ENCODE measurements around the gene SLBP.

SLBP gene

GRCh38 chr4:1749826-1750225 lies 37.7 kb upstream of the SLBP start:
- ChIA-PET CTCF (no interaction called here), POLR2A (ENCODE audit: low non-redundant PET) (no interaction called here)
- no peak for TF ChIP-seq CTCF (conservative IDR thresholded peaks at IDR 0.05; ENCODE audit: low read depth)
- peak overlapping the region; percentile 98 for H3K27ac ChIP-seq
- no peak for DNase-seq (ENCODE audit: low spot score)

- DNase-seq (ENCODE audit: low spot score), result no peak
- peak overlapping the region; percentile 98 for H3K27ac ChIP-seq
- ChIA-PET CTCF (no interaction called here), POLR2A (ENCODE audit: low non-redundant PET) (no interaction called here)
- no peak for TF ChIP-seq CTCF (conservative IDR thresholded peaks at IDR 0.05; ENCODE audit: low read depth)
Observed at GRCh38 chr4:1749370-1749769, 37.3 kb upstream of the SLBP start.

- peak; percentile 66 for DNase-seq (ENCODE audit: low spot score)
- POLR2A ChIA-PET (ENCODE audit: low non-redundant PET), result no interaction called here
- CTCF ChIA-PET, result interaction anchor here (0.5 to 4.4 kb wide), 16 partner anchors 11 to 192 kb away, joined by 3 to 56 read pairs (median 4); no protein-coding TSS in a partner anchor
- TF ChIP-seq CTCF (conservative IDR thresholded peaks at IDR 0.05; ENCODE audit: low read depth), result peak; percentile 79
- H3K27ac ChIP-seq, result peak overlapping the region; percentile 48
Observed at GRCh38 chr4:1748465-1748995, 36.4 kb upstream of the SLBP start.

GRCh38 chr4:1747603-1747967 lies 35.5 kb upstream of the SLBP start:
- DNase-seq (ENCODE audit: low spot score), result no peak
- peak overlapping the region; percentile 53 for H3K27ac ChIP-seq
- POLR2A ChIA-PET (ENCODE audit: low non-redundant PET), result interaction anchor here (0.6 kb wide), 1 partner anchor 16 kb away, joined by 3 read pairs; no protein-coding TSS in a partner anchor
- TF ChIP-seq CTCF (conservative IDR thresholded peaks at IDR 0.05; ENCODE audit: low read depth), result no peak
- CTCF ChIA-PET, result interaction anchor here (0.6 to 4.4 kb wide), 7 partner anchors 21 to 152 kb away, joined by 3 to 56 read pairs (median 6); no protein-coding TSS in a partner anchor

- CTCF ChIA-PET, result interaction anchor here (1.1 to 4.4 kb wide), 2 partner anchors 10 to 63 kb away, joined by 3 to 56 read pairs; no protein-coding TSS in a partner anchor
- DNase-seq (ENCODE audit: low spot score), result no peak
- POLR2A ChIA-PET (ENCODE audit: low non-redundant PET), result interaction anchor here (0.6 kb wide), 1 partner anchor 16 kb away, joined by 3 read pairs; no protein-coding TSS in a partner anchor
- peak overlapping the region; percentile 53 for H3K27ac ChIP-seq
- no peak for TF ChIP-seq CTCF (conservative IDR thresholded peaks at IDR 0.05; ENCODE audit: low read depth)
Observed at GRCh38 chr4:1746919-1747602, 34.9 kb upstream of the SLBP start.

- TF ChIP-seq CTCF (conservative IDR thresholded peaks at IDR 0.05; ENCODE audit: low read depth), result peak; percentile 83
- DNase-seq (ENCODE audit: low spot score), result peak; percentile 44
- ChIA-PET POLR2A (ENCODE audit: low non-redundant PET) (no interaction called here), CTCF (interaction anchor here (1.1 to 4.4 kb wide), 2 partner anchors 11 to 64 kb away, joined by 3 to 56 read pairs; no protein-coding TSS in a partner anchor)
- H3K27ac ChIP-seq, result peak overlapping the region; percentile 53
Observed at GRCh38 chr4:1746265-1746691, 34.2 kb upstream of the SLBP start.

Data from RWPE1 (cell line).